ENCODE data around the gene NPM1. TPM values are rescaled to one million over a fixed set of nuclear protein-coding genes. Genes with fewer than 3 reads are reported as not detected.
"Not testable (repeated sequence)": the region's sequence is repeated elsewhere in the genome, so short reads cannot be mapped to it uniquely, and the experiment has no call there.

The NPM1 gene
- total and polyA plus RNA-seq, 7 donors: 722 to 2,962 (median 951) TPM

DNA sequence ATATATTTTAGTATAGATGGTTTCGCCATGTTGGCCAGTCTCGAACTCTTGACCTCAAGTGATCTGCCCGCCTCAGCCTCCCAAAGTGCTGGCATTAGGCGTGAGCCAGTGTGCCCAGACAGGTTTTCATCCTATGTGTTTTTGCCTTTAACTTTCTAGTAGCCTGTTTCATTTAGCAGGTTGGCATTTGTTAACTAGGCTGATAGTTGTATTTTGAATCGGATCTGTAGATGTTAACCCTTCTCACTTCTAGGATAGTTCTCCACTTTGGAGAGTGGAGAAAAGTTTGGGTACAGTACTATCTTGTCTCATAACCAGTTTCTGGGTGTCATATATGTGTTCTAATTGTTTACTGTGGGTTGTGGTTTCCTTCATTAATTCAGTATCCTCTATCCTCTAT is 24.5 kb downstream of the NPM1 start:
- Histone ChIP-seq H3K4me3 (no peak overlapping the region), H3K27me3 (no peaks in the 10 kb centered on the region), H3K36me3 (peaks cover 0 to 69% (median 17%) of the 10 kb centered on the region in 4 donors), H3K4me1 (peaks cover 0 to 27% (median 14%) of the 10 kb centered on the region in 4 donors), H3K27ac (no peak overlapping the region), H3K9me3 (no peaks in the 10 kb centered on the region)
- WGBS, 2 donors: 96 to 97% methylated on average over 5 of the region's 5 CpGs
- no peak for TF ChIP-seq POLR2A (IDR thresholded peaks at IDR 0.05)
- TF ChIP-seq, protein P1, sequence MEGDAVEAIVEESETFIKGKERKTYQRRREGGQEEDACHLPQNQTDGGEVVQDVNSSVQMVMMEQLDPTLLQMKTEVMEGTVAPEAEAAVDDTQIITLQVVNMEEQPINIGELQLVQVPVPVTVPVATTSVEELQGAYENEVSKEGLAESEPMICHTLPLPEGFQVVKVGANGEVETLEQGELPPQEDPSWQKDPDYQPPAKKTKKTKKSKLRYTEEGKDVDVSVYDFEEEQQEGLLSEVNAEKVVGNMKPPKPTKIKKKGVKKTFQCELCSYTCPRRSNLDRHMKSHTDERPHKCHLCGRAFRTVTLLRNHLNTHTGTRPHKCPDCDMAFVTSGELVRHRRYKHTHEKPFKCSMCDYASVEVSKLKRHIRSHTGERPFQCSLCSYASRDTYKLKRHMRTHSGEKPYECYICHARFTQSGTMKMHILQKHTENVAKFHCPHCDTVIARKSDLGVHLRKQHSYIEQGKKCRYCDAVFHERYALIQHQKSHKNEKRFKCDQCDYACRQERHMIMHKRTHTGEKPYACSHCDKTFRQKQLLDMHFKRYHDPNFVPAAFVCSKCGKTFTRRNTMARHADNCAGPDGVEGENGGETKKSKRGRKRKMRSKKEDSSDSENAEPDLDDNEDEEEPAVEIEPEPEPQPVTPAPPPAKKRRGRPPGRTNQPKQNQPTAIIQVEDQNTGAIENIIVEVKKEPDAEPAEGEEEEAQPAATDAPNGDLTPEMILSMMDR (IDR thresholded peaks at IDR 0.05): no peak
- TF ChIP-seq EP300 (IDR thresholded peaks at IDR 0.05): no peak
- no peak for TF ChIP-seq POLR2AphosphoS5 (IDR thresholded peaks at IDR 0.05)
- intact Hi-C loops (cut with DNase I): loop anchor here (10.0 kb wide), 2 partner anchors 593 to 633 kb away; partner anchors contain the start of gene FBXW11
- DNase-seq: no peak

DNA sequence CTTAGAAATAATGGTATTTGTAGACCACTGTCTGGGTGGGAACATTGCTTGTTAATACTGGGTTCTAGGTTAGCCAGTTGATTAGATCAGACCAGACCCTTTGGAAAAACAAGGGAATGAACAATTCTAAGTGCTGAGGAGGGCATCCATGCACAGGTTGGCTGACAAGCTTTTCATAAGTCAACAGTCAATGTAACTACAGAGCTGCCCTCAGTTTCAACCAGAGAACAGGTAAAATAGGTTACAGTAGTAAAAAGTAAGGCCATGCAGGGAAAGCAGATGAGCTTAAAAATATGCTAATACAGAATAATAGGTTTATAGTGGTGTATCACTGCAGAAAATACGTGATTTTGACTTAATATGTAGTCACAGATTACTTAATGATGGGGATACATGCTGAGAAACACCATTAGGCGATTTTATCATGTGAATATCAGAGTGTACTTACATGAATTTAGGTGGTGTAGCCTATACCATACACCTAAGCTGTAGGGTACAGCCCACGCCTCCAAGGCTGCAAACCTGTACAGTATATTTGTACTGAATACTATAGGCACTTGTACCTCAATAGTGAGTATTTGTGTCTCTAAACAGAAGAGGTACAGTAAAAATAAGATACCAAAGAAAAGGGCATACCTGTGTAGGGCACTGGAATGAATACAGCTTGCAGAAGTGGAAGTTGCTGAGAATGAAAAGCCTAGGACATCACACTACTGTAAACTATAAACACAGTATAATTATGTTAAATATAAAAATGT is 25.7 kb downstream of the NPM1 start:
- DNase-seq: no peak
- Histone ChIP-seq H3K4me3 (no peak overlapping the region), H3K36me3 (peaks cover 0 to 57% (median 12%) of the 10 kb centered on the region in 4 donors), H3K27me3 (no peaks in the 10 kb centered on the region), H3K4me1 (peaks cover 0 to 28% (median 13%) of the 10 kb centered on the region in 4 donors), H3K9me3 (no peaks in the 10 kb centered on the region), H3K27ac (no peak overlapping the region)
- intact Hi-C loops (cut with DNase I): loop anchor here (10.0 kb wide), 2 partner anchors 591 to 631 kb away; partner anchors contain the start of gene FBXW11
- TF ChIP-seq POLR2AphosphoS5 (IDR thresholded peaks at IDR 0.05): no peak
- no peak for TF ChIP-seq POLR2A (IDR thresholded peaks at IDR 0.05)
- TF ChIP-seq, protein P1 (IDR thresholded peaks at IDR 0.05): no peak
- no peak for TF ChIP-seq EP300 (IDR thresholded peaks at IDR 0.05)
- 90 to 94% methylated on average over 3 of the region's 3 CpGs for WGBS, 2 donors

DNA sequence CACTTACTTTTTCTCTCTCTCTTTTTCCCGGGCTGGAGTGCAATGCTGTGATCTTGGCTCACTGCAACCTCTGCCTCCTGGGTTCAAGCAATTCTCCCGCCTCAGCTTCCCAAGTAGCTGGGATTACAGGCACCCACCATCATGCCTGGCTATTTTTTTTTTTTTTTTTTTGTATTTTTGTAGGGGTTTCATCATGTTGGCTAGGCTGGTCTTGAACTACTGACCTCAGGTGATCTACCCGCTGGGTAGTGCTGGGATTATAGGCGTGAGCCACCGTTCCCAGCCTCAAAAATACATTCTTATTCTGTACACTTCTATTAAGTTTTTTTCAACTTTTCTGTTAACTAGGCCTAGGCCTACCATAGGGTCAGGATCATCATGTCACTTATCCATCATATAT is 26.3 kb downstream of the NPM1 start:
- intact Hi-C loops (cut with DNase I): loop anchor here (10.0 kb wide), 2 partner anchors 591 to 631 kb away; partner anchors contain the start of gene FBXW11
- not testable (repeated sequence) for H3K27ac ChIP-seq, DNase-seq, H3K9me3 ChIP-seq, H3K27me3 ChIP-seq, H3K4me3 ChIP-seq
- Histone ChIP-seq H3K4me1 (peaks cover 0 to 28% (median 16%) of the 10 kb centered on the region in 4 donors), H3K36me3 (peaks cover 0 to 52% (median 12%) of the 10 kb centered on the region in 4 donors)
- 89 to 92% methylated on average over 5 of the region's 5 CpGs for WGBS, 2 donors

DNA sequence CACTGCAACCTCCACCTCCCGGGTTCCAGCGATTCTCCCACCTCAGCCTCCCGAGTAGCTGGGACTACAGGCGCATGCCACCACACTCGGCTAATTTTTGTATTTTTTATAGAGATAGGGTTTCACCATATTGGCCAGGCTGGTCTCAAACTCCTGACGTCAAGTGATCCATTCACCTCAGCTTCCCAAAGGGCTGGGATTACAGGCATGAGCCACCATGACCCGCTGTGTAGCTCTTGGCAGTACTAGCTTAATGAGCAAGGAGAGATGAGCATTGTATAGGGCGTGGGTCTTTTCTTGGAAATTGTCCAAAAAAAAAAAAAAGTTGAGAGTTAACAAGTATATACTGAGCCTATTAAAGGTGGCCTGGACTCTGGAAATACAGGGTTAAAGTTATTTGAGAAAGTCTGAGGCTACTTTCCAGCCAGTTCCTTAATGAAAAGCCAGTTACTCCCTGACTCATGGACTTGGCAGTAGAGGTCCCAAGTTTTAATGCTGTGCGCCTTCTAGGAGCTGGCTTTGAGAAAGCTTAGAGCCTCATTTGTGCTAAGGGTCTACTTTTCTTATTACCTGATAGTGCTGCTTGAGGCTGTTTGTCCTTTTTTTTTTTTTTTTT is 27.6 kb downstream of the NPM1 start:
- Histone ChIP-seq H3K4me3 (no peak overlapping the region), H3K9me3 (no peaks in the 10 kb centered on the region), H3K36me3 (peaks cover 0 to 40% (median 7%) of the 10 kb centered on the region in 4 donors), H3K4me1 (peaks cover 0 to 26% (median 20%) of the 10 kb centered on the region in 4 donors), H3K27ac (no peak overlapping the region), H3K27me3 (no peaks in the 10 kb centered on the region)
- intact Hi-C loops (cut with DNase I): loop anchor here (10.0 kb wide), 2 partner anchors 590 to 630 kb away; partner anchors contain the start of gene FBXW11
- DNase-seq: no peak
- WGBS, 2 donors: 84 to 90% methylated on average over 9 of the region's 9 CpGs
- TF ChIP-seq POLR2AphosphoS5 (IDR thresholded peaks at IDR 0.05) (no peak), POLR2A (IDR thresholded peaks at IDR 0.05) (no peak), EP300 (IDR thresholded peaks at IDR 0.05) (no peak)
- TF ChIP-seq, protein P1 (IDR thresholded peaks at IDR 0.05): no peak
